Upper lobe of left lung (tissue), 6 donors: ENCODE measurements around the gene FOXB2. TPM values are rescaled to one million over a fixed set of nuclear protein-coding genes. Genes with fewer than 3 reads are reported as not detected.
"Not testable (repeated sequence)": the region's sequence is repeated elsewhere in the genome, so short reads cannot be mapped to it uniquely, and the experiment has no call there.

Experiments
- ATAC-seq, 2 donors: fragments of 200-7000 bp; cut with Tn5 transposase; one replicate each; pipeline ENCODE4 v1.9.1; 2022; ENCODE audit warnings: mild to moderate bottlenecking in 2 of 2, moderate library complexity in 2 of 2; ENCODE audit not compliant: low FRiP score in 2 of 2
- DNase-seq, 2 donors: peaks; one replicate each; pipeline ENCODE4 v3.0.0-alpha.2; 2019 to 2020
- H3K27ac ChIP-seq, 4 donors: fragments of 200-600 bp; sonication (generic); one replicate each; pipeline ENCODE4 v1.5.1; 2016 to 2019
- H3K27me3 ChIP-seq, 4 donors: fragments of 200-600 bp; sonication (generic); one replicate each; pipeline ENCODE4 v1.5.1; 2017 to 2019
- H3K36me3 ChIP-seq, 4 donors: fragments of 200-600 bp; sonication (generic); one replicate each; pipeline ENCODE4 v1.5.1; 2016 to 2019
- H3K4me1 ChIP-seq, 4 donors: fragments of 200-600 bp; sonication (generic); one replicate each; pipeline ENCODE4 v1.5.1; 2018 to 2019
- H3K4me3 ChIP-seq, 4 donors: fragments of 200-600 bp; sonication (generic); one replicate each; pipeline ENCODE4 v1.5.1; 2017 to 2019; ENCODE audit warnings: mild to moderate bottlenecking in 2 of 4, moderate library complexity in 1 of 4
- H3K9me3 ChIP-seq, 4 donors: fragments of 200-600 bp; sonication (generic); one replicate each; pipeline ENCODE4 v1.5.1; 2018 to 2019
- CTCF ChIP-seq, 6 experiments: fragments of 450-650 bp in 4 of 6; fragments of 200-600 bp in 2 of 6; sonication (generic) in 2 of 6; IDR thresholded peaks; one replicate each; pipeline ENCODE4 v1.5.1; 2016 to 2019; ENCODE audit warnings: antibody characterized with exemption in 6 of 6
- EP300 ChIP-seq, 4 donors: sonication (generic); formaldehyde crosslinking; IDR thresholded peaks; one replicate each; pipeline ENCODE4 v1.5.1; 2017; ENCODE audit warnings: antibody characterized with exemption in 4 of 4, control low read depth in 2 of 4
- POLR2A ChIP-seq, 4 donors: fragments of 450-650 bp; IDR thresholded peaks; one replicate each; pipeline ENCODE4 v1.5.1; 2016 to 2017; ENCODE audit warnings: antibody characterized with exemption in 4 of 4, mild to moderate bottlenecking in 2 of 4
- POLR2AphosphoS5 ChIP-seq, 2 donors: sonication (generic); formaldehyde crosslinking; IDR thresholded peaks; one replicate each; pipeline ENCODE4 v1.5.1; 2017; ENCODE audit warnings: antibody characterized with exemption in 2 of 2
- WGBS, 2 donors: methylation state at CpG; one replicate each; pipeline ENCODE4 v1.1.5; 2017 to 2018; 5-methylcytosine and 5-hydroxymethylcytosine counted together
- total RNA-seq, 6 donors: library from RNA; depleted of rRNA in 4 of 6; stranded (reverse); fragments of >200 nt in 4 of 6; gene quantifications; one replicate each; pipeline versions ENCODE4 v1.1.0 to v1.2.1, GENCODE V29; 2016 to 2021
- donor health status: DM: no; HTN: no; CAD: no; lungs with moderate emphysema.
- donor health status: DM: no; HTN: yes; CAD: no; lungs with severe emphysema.

Gene FOXB2
- total RNA-seq, 6 donors from 2014 or later = not detected

GRCh38 chr9:77024776-77025545 is 5.5 kb downstream of the FOXB2 start:
- no peak for ATAC-seq
- WGBS, 2 donors = 84 to 89% methylated on average over 3 of the region's 3 CpGs

GRCh38 chr9:77028478-77028877 is 9.0 kb downstream of the FOXB2 start:
- no peaks in the 10 kb centered on the region for H3K36me3 ChIP-seq
- H3K4me1 ChIP-seq = no peaks in the 10 kb centered on the region
- peaks cover 0 to 5% (median 0%) of the 10 kb centered on the region in 4 donors for H3K27me3 ChIP-seq
- H3K4me3 ChIP-seq = no peak overlapping the region
- ATAC-seq (no peak), DNase-seq (no peak)
- no peak for TF ChIP-seq POLR2AphosphoS5 (IDR thresholded peaks at IDR 0.05)
- TF ChIP-seq EP300 (IDR thresholded peaks at IDR 0.05) = no peak
- no peak for TF ChIP-seq CTCF (IDR thresholded peaks at IDR 0.05)
- TF ChIP-seq POLR2A (IDR thresholded peaks at IDR 0.05) = no peak
- no peaks in the 10 kb centered on the region for H3K9me3 ChIP-seq
- 62 to 68% methylated on average over 3 of the region's 3 CpGs for WGBS, 2 donors
- no peak overlapping the region for H3K27ac ChIP-seq

More at GRCh38 chr9:77024776-77025545, 5.5 kb downstream of the FOXB2 start:
- peaks cover 0 to 38% (median 18%) of the 10 kb centered on the region in 4 donors for H3K27me3 ChIP-seq
- H3K36me3 ChIP-seq = no peaks in the 10 kb centered on the region
- TF ChIP-seq CTCF (IDR thresholded peaks at IDR 0.05) = no peak
- no peaks in the 10 kb centered on the region for H3K9me3 ChIP-seq
- no peak overlapping the region for H3K27ac ChIP-seq
- H3K4me1 ChIP-seq = peaks cover 15 to 23% (median 19%) of the 10 kb centered on the region in 4 donors
- no peak for DNase-seq
- no peak overlapping the region for H3K4me3 ChIP-seq

- no peaks in the 10 kb centered on the region for H3K36me3 ChIP-seq
- no peak for ATAC-seq
- TF ChIP-seq POLR2AphosphoS5 (IDR thresholded peaks at IDR 0.05) (no peak), EP300 (IDR thresholded peaks at IDR 0.05) (no peak), CTCF (IDR thresholded peaks at IDR 0.05) (no peak), POLR2A (IDR thresholded peaks at IDR 0.05) (no peak)
- H3K9me3 ChIP-seq = no peaks in the 10 kb centered on the region
- 79 to 84% methylated on average over 2 of the region's 2 CpGs for WGBS, 2 donors
- H3K4me3 ChIP-seq = no peak overlapping the region
- no peaks in the 10 kb centered on the region for H3K27me3 ChIP-seq
- no peak overlapping the region for H3K27ac ChIP-seq
- H3K4me1 ChIP-seq = no peaks in the 10 kb centered on the region
- no peak for DNase-seq
Observed at GRCh38 chr9:77030045-77030444, 10.6 kb downstream of the FOXB2 start.

GRCh38 chr9:77038281-77039036 is 19.0 kb downstream of the FOXB2 start:
- DNase-seq (no peak), ATAC-seq (no peak)
- Histone ChIP-seq H3K4me3 (no peak overlapping the region), H3K4me1 (no peaks in the 10 kb centered on the region), H3K36me3 (no peaks in the 10 kb centered on the region), H3K9me3 (no peaks in the 10 kb centered on the region), H3K27me3 (no peaks in the 10 kb centered on the region), H3K27ac (no peak overlapping the region)
- WGBS, 2 donors = 7 to 9% methylated on average over 2 of the region's 2 CpGs
- no peak for TF ChIP-seq POLR2A (IDR thresholded peaks at IDR 0.05)
- TF ChIP-seq POLR2AphosphoS5 (IDR thresholded peaks at IDR 0.05) = no peak

DNA sequence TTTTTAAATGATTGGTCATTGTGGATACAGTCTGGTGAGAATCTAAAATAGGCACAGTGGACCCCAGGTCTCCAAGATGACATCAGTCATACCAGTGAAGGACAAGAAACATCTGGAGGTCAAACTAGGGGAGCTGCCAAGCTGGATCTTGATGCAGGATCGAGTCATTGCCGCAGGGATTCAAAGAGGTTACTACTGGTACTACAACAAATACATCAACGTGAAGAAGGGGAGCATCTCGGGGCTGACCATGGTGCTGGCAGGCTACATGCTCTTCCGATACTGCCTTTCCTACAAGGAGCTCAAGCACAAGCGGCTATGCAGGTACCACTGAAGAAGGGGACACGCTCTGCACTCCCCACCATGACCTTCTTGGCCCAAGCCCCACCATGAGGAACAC is 20.9 kb downstream of the FOXB2 start:
- 77 to 91% methylated on average over 7 of the region's 7 CpGs for WGBS, 2 donors
- DNase-seq = no peak
- no peak for TF ChIP-seq CTCF (IDR thresholded peaks at IDR 0.05)
- TF ChIP-seq POLR2A (IDR thresholded peaks at IDR 0.05) = no peak
- no peak for TF ChIP-seq EP300 (IDR thresholded peaks at IDR 0.05)
- no peak for TF ChIP-seq POLR2AphosphoS5 (IDR thresholded peaks at IDR 0.05)
- Histone ChIP-seq H3K4me3 (no peak overlapping the region), H3K27ac (no peak overlapping the region), H3K9me3 (no peaks in the 10 kb centered on the region), H3K27me3 (no peaks in the 10 kb centered on the region), H3K4me1 (no peaks in the 10 kb centered on the region), H3K36me3 (no peaks in the 10 kb centered on the region)
- ATAC-seq = no peak

DNA sequence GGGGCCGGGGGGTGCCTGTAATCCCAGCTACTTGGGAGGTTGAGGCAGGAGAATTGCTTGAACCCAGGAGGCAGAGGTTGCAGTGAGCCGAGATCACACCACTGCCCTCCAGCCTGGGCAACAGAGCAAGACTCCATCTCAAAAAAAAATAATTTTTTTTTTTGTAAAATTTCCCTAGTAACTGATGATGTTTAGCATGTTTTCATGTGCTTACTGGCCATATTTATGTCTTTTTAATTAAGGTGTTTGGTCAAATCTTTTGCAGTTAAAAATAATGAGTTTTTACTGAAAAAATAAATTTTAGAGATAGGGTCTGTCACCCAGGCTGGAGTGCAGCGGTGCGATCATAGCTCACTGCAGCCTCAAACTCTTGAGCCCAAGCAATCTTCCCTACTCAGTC is 24.3 kb downstream of the FOXB2 start:
- WGBS, 2 donors = 95% methylated on average over 4 of the region's 4 CpGs

DNA sequence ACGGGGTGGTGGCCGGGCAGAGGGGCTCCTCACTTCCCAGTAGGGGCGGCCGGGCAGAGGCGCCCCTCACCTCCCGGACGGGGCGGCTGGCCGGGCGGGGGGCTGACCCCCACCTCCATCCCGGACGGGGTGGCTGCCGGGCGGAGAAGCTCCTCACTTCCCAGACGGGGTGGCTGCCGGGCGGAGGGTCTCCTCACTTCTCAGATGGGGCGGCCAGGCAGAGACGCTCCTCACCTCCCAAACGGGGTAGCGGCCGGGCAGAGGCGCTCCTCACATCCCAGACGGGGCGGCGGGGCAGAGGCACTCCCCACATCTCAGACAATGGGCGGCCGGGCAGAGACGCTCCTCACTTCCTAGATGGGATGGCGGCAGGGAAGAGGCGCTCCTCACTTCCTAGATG is 41.2 kb downstream of the FOXB2 start:
- WGBS, 2 donors = 97% methylated on average over 7 of the region's 31 CpGs; no CpG with 5 or more reads in 1 of the 2 donors
- H3K4me3 ChIP-seq, ATAC-seq, H3K27ac ChIP-seq, H3K27me3 ChIP-seq, H3K9me3 ChIP-seq, H3K4me1 ChIP-seq, H3K36me3 ChIP-seq: not testable (repeated sequence)
- DNase-seq = peak in 1 of 2 donors; percentile 65

More for the DNA sequence above, 24.3 kb downstream of the FOXB2 start:
- not testable (repeated sequence) for H3K27ac ChIP-seq, H3K27me3 ChIP-seq, H3K4me3 ChIP-seq, H3K36me3 ChIP-seq, H3K4me1 ChIP-seq, H3K9me3 ChIP-seq, DNase-seq, ATAC-seq
